Mononuclear cell (primary cell): Measurements from ENCODE around the gene GINS1. TPM values are rescaled to one million over a fixed set of nuclear protein-coding genes. Genes with fewer than 3 reads are reported as not detected.

Experiments used
- H3K27me3 ChIP-seq: 2 replicates; pipeline ENCODE4 v1.6.0; 2011; ENCODE audit warnings: low read length, control low read depth; ENCODE audit not compliant: insufficient read depth
- H3K4me1 ChIP-seq: 2 replicates; pipeline ENCODE4 v1.5.1; 2011; ENCODE audit warnings: mild to moderate bottlenecking, low read length, control low read depth; ENCODE audit not compliant: insufficient read depth
- H3K4me3 ChIP-seq: 2 replicates; pipeline ENCODE4 v1.5.1; 2011; ENCODE audit warnings: mild to moderate bottlenecking, low read length, moderate library complexity
- H3K9me3 ChIP-seq: 2 replicates; pipeline ENCODE4 v1.5.1; 2011; ENCODE audit warnings: low read depth, mild to moderate bottlenecking, control low read depth, low read length
- total RNA-seq: library from RNA; depleted of rRNA; stranded (reverse); fragments of >200 nt; gene quantifications from one replicate; pipeline ENCODE4 v1.2.3, GENCODE V29; 2012

GINS1 gene
- total RNA-seq, 1 donor, result 0.21 TPM

GRCh38 chr20:25459111-25459830 is 51.8 kb downstream of the GINS1 start:
- no peaks in the 10 kb centered on the region for H3K27me3 ChIP-seq
- H3K4me3 ChIP-seq, result no peak overlapping the region

GRCh38 chr20:25459916-25460535 is 52.6 kb downstream of the GINS1 start:
- H3K4me1 ChIP-seq, result peaks cover 11% of the 10 kb centered on the region
- H3K9me3 ChIP-seq, result no peaks in the 10 kb centered on the region
- no peak overlapping the region for H3K4me3 ChIP-seq
- H3K27me3 ChIP-seq, result no peaks in the 10 kb centered on the region

More at GRCh38 chr20:25459111-25459830, 51.8 kb downstream of the GINS1 start:
- Histone ChIP-seq H3K9me3 (no peaks in the 10 kb centered on the region), H3K4me1 (peaks cover 11% of the 10 kb centered on the region)

- no peaks in the 10 kb centered on the region for H3K9me3 ChIP-seq
- peaks cover 11% of the 10 kb centered on the region for H3K4me1 ChIP-seq
Observed at GRCh38 chr20:25460566-25461280, 53.2 kb downstream of the GINS1 start.

GRCh38 chr20:25461281-25461650 is 53.8 kb downstream of the GINS1 start:
- H3K27me3 ChIP-seq, result no peaks in the 10 kb centered on the region
- no peak overlapping the region for H3K4me3 ChIP-seq
- H3K9me3 ChIP-seq, result no peaks in the 10 kb centered on the region
- H3K4me1 ChIP-seq, result peaks cover 11% of the 10 kb centered on the region

More at GRCh38 chr20:25460566-25461280, 53.2 kb downstream of the GINS1 start:
- Histone ChIP-seq H3K4me3 (no peak overlapping the region), H3K27me3 (no peaks in the 10 kb centered on the region)

- Histone ChIP-seq H3K27me3 (no peaks in the 10 kb centered on the region), H3K4me1 (peaks cover 11% of the 10 kb centered on the region), H3K9me3 (no peaks in the 10 kb centered on the region), H3K4me3 (no peak overlapping the region)
Observed at GRCh38 chr20:25461786-25462545, 54.5 kb downstream of the GINS1 start.

GRCh38 chr20:25464501-25465242 is 57.2 kb downstream of the GINS1 start:
- H3K27me3 ChIP-seq, result no peaks in the 10 kb centered on the region
- no peak overlapping the region for H3K4me3 ChIP-seq
- H3K9me3 ChIP-seq, result no peaks in the 10 kb centered on the region
- H3K4me1 ChIP-seq, result peaks cover 11% of the 10 kb centered on the region

- H3K27me3 ChIP-seq, result no peaks in the 10 kb centered on the region
- H3K4me3 ChIP-seq, result no peak overlapping the region
- peaks cover 11% of the 10 kb centered on the region for H3K4me1 ChIP-seq
- H3K9me3 ChIP-seq, result no peaks in the 10 kb centered on the region
Observed at GRCh38 chr20:25465243-25466135, 58.0 kb downstream of the GINS1 start.

- Histone ChIP-seq H3K27me3 (no peaks in the 10 kb centered on the region), H3K4me3 (no peak overlapping the region), H3K4me1 (peaks cover 4% of the 10 kb centered on the region), H3K9me3 (no peaks in the 10 kb centered on the region)
Observed at GRCh38 chr20:25466846-25467245, 59.4 kb downstream of the GINS1 start.

GRCh38 chr20:25467441-25467840 is 60.0 kb downstream of the GINS1 start:
- no peaks in the 10 kb centered on the region for H3K27me3 ChIP-seq
- H3K4me3 ChIP-seq, result no peak overlapping the region
- H3K4me1 ChIP-seq, result no peaks in the 10 kb centered on the region
- H3K9me3 ChIP-seq, result no peaks in the 10 kb centered on the region

- Histone ChIP-seq H3K4me3 (no peak overlapping the region), H3K4me1 (no peaks in the 10 kb centered on the region), H3K9me3 (no peaks in the 10 kb centered on the region), H3K27me3 (no peaks in the 10 kb centered on the region)
Observed at GRCh38 chr20:25468126-25469075, 60.9 kb downstream of the GINS1 start.

- Histone ChIP-seq H3K4me1 (no peaks in the 10 kb centered on the region), H3K4me3 (no peak overlapping the region), H3K9me3 (no peaks in the 10 kb centered on the region), H3K27me3 (no peaks in the 10 kb centered on the region)
Observed at GRCh38 chr20:25469558-25469957, 62.1 kb downstream of the GINS1 start.

- Histone ChIP-seq H3K27me3 (no peaks in the 10 kb centered on the region), H3K4me3 (no peak overlapping the region)
Observed at GRCh38 chr20:25470045-25470444, 62.6 kb downstream of the GINS1 start.

GRCh38 chr20:25471020-25471419 is 63.5 kb downstream of the GINS1 start:
- Histone ChIP-seq H3K9me3 (no peaks in the 10 kb centered on the region), H3K27me3 (no peaks in the 10 kb centered on the region), H3K4me1 (no peaks in the 10 kb centered on the region), H3K4me3 (no peak overlapping the region)

More at GRCh38 chr20:25470045-25470444, 62.6 kb downstream of the GINS1 start:
- H3K4me1 ChIP-seq, result no peaks in the 10 kb centered on the region
- H3K9me3 ChIP-seq, result no peaks in the 10 kb centered on the region
